Skin of body (tissue), 2 donors: ENCODE measurements around the gene MAT2B. TPM values are rescaled to one million over a fixed set of nuclear protein-coding genes. Genes with fewer than 3 reads are reported as not detected.

Experiments used
- DNase-seq: peaks from one replicate; lab custom pipeline; 2025; lab: John Stamatoyannopoulos, UW
- total RNA-seq: library from RNA; depleted of rRNA; stranded (reverse); fragments of >200 nt; gene quantifications from one replicate; pipeline ENCODE4 v1.2.3, GENCODE V29; 2014

MAT2B gene
- 60.6 TPM for total RNA-seq

DNA sequence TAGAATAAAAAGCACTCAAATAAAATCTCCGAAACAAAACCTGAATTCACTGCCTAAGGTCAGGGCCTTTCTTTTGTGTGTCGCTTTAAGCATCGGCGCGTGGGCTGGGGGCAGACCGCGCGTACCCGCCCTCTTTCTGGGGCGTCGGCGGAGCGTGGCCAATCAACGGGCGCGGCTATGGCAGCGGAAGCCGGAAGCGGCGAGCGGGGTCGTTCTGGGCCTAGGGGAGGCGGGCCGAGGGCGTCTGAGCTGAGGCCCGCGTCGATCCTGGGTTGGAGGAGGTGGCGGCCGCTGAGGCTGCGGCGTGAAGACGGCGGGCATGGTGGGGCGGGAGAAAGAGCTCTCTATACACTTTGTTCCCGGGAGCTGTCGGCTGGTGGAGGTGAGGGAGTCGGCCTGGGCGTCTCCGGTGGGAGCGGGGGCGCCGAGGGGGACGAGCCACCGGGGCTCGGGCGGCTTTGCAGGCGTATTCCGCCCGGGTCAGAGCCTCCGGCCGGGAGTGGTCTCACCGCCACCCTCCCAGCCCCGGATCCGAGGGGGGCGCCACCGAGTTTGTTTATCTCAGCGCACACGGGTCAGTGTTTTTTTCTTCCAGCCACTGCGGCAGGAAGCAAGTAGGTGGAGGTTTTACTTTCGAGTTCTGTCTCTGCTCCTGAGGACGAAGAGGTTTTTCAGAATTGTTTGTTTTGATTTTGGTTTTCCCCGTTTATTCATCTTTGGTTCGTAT, at the start of gene MAT2B:
Gene MAT2B (plus strand): TSS at position 252 of the 727 bp plus-strand sequence. CDS start 68 bp downstream, at position 320.
- DNase-seq = peak; percentile 94

DNA sequence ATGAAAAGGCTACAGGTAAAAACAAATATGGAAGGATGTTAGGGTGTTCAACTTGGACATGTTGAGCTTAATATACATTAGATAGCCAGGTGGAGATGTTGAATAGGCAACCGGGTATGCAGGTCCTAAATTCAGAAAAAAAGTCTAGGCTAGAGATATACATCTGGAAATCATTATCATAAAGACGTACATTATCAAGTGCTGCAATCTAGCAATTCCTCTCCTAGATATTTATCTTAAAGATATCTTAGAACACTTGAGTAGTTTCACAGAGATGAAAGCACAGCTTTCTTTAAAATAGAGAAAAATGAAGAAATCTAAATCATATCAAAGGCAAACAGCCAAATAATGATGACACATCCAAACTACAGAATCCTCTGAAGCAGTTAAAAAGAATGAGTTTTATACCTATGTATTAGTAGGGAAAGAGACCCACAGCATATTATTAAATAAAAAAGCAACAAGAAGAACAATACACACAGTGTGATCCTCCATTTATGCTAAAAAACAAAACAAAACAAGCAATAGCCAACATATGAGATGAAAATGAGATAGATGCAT, 49.3 kb upstream of the MAT2B start:
- DNase-seq = no peak

DNA sequence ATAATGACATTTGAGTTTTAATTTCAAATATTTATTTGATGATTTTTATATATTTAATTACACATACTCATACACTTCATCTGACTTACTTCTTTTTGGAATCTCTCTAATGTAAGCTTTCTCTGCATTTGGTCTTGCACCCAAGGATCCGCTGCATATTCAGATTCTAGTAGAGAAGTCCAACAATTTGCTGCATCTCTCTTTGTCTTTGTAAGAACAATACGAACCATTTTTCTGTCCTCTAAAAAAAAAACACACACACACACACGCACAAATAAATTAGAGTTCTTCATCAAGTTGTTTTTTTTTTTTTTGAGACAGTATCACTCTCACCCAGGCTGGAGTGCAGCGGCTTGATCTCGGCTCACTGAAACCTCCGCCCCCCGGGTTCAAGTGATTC, 48.6 kb upstream of the MAT2B start:
- DNase-seq = no peak

DNA sequence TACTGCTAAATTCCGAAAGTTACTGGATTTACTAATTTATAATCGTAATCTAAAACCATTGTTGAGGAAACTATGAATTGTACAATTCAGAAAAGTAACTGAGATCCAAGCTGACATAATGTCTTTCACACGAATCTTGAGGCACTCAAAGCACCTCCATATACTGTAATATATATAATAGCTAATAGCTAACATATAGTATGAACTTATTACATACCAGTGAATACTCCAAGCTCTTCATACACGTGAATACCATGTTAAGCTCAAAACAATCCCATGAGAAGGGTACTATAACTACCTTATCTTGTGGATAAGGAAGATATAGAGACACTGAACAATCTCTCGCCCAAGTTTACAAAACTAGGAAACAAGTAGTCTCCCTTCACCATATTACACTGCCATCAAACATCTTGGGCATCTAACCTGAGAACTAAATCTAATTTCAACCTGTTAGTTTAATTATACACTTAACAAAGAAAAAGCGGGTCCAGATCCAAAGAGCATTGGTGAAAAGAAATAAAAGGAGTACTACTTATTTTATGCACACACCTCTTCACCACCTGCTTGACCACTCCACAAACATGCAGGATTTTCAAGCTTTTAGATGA, 46.5 kb upstream of the MAT2B start:
- DNase-seq = no peak

DNA sequence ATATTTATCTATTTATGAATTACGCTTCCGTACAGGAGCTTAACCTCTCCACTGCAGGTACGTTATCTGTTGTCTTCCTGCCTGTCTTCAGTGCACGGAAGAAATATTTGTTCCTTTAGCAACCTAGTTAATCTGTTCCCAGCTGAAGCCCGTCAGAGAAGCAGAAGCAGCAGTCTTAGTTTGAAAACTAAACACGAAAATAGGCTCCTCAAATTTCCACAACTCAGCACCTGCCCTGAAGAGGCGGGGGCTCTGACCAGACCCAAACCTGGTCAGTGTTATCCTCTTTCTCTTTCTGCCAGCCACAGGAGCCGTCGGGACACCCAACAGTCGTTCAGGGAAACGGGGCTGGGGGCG, 46.0 kb upstream of the MAT2B start:
- no peak for DNase-seq

DNA sequence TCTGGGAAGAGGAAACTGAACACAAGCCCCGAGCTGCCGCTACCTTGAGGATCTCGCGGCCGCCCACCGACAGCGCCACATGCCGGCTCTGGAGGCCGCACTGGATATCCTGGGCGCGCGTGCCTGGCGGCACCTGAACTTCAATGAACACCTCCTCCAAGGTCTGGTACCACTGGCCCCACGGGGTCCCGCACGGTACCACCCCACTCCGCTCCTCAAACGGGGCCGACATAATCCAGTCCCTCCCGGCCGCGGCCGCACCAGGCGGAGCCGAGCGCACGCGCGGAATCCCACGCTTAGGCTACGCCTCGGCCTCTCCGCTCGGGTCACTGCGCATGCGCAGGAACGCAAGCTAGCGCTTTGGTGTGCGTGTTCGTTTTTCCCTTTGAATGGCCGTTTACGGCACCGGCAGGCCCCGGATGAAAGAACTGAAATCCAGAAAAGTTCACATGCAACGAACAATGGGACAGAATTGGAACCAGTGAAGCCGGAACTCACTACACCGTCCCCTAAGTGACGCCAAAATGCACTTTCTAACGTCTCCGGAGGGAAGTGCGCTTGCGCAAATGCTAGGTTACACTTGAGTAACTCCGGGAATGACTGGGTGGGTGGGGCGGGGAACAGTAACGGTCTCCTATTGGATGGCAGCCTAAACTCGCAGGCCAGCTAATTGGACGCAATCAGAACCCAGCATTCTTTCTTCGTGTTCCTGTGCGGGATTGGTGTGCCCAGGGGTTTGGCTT, 45.4 kb upstream of the MAT2B start, which contains the start of gene NUDCD2:
Gene NUDCD2 (minus strand): TSS at position 284 of the 743 bp plus-strand sequence. CDS start 52 bp downstream, at position 232.
- DNase-seq = peak; percentile 99

DNA sequence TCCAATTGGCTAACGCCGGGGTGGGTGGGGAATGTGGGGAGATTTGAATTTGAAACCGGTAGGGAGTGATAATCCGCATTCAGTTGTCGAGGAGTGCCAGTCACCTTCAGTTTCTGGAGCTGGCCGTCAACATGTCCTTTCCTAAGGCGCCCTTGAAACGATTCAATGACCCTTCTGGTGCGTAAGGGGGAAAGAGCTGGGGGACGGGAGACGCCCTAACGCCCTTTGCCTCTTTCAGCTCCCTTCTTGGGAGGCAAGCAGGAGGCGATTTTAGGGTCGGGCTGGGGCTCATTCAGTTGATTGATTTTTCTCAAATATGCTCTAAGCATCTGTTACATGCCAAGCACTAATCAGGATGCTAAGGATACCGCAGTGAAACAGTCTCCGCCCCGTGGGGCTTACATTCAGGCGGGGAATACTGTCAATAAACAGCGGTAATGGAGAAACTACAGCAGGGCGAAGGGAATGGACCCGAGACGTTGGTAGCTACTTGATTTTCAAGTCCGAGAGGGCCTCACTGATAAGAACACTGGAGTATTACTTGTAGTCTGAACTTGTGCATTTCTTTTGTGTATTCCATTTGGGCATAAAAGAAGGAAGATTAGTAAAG, 44.8 kb upstream of the MAT2B start, which contains the start of gene HMMR:
Gene HMMR (plus strand): TSS at position 71 of the 610 bp plus-strand sequence. CDS start 61 bp downstream, at position 132.
- peak; percentile 34 for DNase-seq

DNA sequence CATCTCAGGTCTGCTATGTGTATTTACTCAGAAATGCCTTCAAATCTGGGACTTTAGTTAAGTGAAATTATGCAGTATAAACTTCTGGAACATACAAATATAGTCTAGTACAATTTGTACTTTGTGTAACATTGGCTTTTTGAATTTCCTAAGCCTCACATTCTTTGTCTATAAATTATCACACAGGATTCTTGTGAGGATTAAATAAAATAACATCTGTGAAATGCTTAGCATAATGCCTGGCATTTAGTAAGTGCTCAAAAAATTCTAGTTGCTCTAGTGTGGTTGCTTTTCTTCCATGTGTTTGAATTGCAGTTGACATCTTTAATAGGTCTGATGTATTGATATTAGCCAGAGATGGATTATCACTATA, 42.4 kb upstream of the MAT2B start:
- no peak for DNase-seq

DNA sequence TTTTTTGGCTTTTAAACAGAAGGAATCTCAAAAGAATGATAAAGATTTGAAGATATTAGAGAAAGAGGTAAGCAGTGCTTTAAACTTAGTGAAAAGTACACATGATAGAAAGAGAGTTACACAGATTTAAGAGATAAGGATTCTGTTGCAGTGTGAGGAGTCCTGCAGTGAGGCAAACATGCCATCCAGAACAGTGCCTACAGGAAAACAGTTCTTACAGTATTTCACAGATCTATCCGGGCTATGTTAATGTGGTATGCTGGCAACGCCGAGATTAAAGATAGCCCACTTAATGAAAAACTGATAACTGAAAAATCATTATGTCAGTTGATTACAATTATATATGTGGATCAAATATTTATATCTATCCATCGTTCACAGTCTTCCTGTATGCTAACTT, 37.7 kb upstream of the MAT2B start:
- DNase-seq = no peak

DNA sequence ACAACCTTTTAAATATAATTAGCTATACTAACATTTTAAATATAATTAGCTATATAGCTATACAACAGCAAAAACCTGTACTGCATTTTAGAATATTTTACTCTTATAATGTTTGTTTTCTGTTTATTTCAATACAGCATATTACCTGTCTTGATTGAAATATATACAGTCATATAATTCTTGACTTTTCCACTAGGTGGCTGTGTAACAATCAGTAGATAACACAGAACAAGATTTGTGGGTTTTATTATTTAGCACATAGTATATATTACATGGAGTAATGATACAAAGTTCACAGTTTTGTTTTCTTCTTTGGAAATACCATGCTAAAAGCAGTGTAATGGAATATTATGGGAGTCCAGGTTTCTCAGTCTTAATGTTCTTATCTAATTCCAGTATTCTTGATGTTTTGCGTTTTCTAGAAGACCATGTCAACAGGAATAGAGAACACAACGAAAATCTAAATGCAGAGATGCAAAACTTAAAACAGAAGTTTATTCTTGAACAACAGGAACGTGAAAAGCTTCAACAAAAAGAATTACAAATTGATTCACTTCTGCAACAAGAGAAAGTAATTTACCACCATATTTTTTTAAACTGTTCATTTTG, 31.7 kb upstream of the MAT2B start:
- DNase-seq = no peak

DNA sequence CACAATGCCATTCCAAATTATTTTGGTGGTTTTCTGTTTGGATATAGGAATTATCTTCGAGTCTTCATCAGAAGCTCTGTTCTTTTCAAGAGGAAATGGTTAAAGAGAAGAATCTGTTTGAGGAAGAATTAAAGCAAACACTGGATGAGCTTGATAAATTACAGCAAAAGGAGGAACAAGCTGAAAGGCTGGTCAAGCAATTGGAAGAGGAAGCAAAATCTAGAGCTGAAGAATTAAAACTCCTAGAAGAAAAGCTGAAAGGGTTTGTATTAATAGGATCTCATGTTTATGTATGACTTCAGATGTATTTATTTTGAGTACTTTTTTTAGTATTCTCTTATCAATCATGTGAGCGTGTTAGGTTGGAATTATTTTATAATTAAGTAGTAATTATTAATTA, 30.0 kb upstream of the MAT2B start:
- DNase-seq = no peak

DNA sequence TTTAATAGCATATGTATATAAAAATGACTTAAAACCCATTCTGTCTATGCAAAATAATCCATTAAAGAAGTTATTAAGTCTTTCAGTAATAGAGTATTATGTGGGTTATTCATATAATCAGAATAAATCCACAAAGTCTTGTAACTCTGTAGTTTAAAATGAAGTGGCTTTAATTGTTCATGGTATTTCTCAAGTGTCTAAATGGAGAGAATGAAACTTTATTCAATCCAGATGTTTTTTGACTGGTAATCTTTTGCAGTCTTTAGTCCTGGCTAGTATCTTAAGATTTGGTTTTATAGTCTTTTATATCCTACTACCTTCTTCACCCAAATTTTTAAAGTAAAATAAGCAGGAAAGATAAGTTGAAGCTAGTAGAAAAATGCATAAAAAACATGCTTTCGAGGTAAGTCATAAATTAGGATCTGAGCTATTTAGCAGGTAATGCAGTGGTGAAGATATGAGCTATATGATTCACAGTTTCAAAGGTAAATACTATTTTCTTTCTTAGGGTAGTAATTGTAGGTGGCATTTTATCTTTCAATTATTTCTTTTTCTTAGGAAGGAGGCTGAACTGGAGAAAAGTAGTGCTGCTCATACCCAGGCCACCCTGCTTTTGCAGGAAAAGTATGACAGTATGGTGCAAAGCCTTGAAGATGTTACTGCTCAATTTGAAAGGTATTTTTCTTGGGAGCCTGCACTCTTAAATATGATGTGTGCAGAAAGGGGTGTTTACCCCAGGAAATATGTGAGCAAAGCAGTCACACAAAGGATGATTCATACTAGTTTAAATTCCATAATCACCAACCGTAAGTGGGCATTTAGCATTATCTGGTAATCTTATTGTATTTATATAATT, 27.1 kb upstream of the MAT2B start:
- DNase-seq = no peak

DNA sequence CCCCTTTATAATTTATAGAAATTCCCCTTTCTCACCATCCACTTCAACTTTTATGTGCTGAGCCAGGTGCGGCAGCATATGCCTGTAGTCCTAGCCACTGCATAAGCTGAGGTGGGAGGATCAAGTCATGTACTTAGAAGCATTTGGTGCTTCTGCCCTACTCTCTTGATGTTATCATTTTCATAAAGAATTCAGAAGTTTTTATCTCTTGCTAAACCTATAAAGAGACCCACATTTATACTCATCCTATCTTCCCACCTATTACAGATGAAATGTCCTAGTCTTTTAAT, 26.5 kb upstream of the MAT2B start:
- no peak for DNase-seq

DNA sequence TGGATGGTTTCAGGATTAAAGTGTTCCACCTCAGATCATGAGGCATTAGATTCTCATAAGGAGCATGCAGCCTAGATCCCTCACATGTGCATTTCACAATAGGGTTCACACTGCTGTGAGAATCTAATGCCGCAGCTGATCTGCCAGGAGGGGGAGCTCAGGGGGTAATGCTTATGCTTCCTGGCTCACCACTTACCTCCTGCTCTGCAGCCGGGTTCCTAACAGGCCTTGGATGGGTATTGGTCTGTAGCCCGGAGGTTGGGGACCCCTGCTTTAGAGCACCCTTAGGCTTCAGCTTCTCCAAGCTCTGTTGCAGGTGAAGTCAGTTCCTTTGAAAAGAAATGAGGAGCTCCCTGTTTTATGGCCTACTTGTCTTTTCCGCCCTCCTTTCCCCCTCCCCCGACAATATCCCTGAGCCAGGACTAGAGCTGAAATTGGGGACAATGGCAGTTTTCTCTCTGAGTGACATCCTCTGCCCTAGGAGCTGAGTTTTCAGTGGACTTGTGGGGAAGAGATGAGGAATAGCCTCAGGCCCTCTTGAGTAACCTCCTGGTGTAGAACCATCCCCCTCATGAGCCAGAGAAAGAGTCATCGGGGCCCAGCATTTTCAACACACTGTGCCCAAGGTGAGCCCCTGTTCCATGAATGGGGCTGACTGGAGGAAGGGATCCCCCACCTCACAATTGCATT, 16.2 kb upstream of the MAT2B start:
- DNase-seq = no peak

DNA sequence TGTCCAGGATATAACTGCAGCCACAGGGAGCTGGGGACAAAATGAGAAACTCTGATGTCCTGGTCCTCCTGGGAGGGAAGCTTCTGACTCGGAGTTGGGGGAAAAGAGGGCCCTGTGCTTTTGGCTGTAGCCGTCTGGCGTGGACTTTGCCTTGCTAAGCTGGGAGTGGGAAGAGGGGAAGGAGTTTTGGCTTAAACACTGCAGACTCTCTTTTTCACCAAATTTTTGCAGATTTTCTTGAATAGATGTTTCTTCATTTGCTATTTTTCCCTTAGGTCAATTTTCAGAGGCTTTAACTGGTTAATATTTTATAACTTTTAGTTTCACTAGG, 15.7 kb upstream of the MAT2B start:
- DNase-seq = no peak

DNA sequence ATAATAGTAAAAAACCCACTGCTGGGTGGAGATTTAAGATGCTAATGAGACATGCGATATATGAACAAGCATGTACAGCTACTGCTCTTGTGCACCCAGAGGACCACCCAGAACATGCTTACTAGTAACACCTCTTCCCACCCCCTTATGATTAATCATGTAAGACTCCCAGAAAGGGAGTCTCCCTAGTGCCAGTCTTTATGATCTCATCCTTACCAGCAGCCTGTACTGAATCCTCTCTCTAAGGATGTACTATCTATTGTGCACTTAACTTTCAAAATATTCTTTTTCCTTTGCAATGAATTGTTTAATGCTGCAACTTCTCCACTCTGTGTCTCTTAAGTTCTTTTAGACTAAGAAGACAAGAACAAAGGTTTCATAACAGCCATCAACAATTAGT, 9.1 kb upstream of the MAT2B start:
- DNase-seq = no peak

DNA sequence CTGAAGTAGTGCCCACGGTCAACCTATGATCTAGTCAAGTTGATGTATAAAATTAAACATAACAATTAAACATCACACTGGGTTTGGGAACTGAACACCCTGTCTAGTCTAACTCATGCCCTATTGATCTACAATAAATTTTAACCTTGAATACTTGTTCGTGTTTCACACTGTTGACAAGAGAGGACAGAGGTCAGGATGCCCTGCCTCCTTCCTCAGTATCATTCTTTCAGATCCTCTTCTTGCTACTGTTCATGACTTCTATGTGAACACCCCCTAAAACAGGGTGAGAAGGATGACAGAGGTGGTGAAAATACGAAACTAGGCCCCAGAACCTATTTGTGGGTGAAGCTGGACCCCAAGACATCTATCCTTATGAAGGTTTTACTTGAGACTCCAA, 8.1 kb upstream of the MAT2B start:
- no peak for DNase-seq

DNA sequence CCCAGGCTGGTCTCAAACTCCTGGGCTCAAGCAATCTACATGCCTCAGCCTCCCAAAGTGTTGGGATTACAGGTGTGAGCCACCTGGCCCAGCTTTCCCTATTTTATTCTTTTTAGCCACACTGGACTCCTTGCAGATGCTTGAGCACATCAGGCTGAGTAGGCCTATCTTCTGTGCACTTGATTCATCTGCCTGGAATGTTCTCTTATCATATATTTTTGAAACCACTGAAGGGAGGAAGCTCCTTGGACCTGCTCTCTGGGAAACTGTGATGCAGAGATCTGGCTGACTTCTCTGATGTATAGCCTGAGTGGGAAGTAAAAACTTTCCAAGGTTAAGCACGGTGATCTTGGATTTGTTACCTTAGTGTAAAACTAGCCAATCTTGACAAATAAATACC, 6.5 kb upstream of the MAT2B start:
- DNase-seq = no peak

DNA sequence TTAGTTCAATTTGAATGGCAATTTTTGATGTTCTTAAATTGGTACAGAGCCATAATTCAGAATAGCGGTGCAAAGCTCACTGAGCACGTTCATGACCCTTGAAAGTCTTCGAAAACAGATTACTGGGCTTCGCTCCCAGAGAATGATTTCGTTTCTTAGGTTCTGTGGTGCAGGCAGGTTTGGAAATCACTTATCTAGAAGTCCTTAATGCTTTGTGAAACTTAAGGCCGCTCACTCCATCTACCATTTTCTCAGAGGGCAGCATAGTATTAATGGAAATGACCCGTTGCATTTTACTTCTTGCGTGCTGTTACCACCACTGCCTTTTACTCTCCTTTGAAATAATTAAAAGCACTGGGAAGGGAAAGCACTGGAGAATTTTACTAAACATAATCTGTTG, 2.9 kb upstream of the MAT2B start:
- DNase-seq = no peak
